HG03378 (cell line): ENCODE results near the gene PCDH17.

Source experiments
- ATAC-seq: cut with Tn5 transposase; IDR thresholded peaks from one replicate; pipeline ENCODE4 v1.9.1; 2021; ENCODE audit warnings: mild to moderate bottlenecking, moderate library complexity; ENCODE audit not compliant: unreplicated experiment

The PCDH17 gene, protein sequence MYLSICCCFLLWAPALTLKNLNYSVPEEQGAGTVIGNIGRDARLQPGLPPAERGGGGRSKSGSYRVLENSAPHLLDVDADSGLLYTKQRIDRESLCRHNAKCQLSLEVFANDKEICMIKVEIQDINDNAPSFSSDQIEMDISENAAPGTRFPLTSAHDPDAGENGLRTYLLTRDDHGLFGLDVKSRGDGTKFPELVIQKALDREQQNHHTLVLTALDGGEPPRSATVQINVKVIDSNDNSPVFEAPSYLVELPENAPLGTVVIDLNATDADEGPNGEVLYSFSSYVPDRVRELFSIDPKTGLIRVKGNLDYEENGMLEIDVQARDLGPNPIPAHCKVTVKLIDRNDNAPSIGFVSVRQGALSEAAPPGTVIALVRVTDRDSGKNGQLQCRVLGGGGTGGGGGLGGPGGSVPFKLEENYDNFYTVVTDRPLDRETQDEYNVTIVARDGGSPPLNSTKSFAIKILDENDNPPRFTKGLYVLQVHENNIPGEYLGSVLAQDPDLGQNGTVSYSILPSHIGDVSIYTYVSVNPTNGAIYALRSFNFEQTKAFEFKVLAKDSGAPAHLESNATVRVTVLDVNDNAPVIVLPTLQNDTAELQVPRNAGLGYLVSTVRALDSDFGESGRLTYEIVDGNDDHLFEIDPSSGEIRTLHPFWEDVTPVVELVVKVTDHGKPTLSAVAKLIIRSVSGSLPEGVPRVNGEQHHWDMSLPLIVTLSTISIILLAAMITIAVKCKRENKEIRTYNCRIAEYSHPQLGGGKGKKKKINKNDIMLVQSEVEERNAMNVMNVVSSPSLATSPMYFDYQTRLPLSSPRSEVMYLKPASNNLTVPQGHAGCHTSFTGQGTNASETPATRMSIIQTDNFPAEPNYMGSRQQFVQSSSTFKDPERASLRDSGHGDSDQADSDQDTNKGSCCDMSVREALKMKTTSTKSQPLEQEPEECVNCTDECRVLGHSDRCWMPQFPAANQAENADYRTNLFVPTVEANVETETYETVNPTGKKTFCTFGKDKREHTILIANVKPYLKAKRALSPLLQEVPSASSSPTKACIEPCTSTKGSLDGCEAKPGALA (N-terminal part only)

GRCh38 chr13:57631596-57632275 lies at the start of gene PCDH17:
TSS of gene PCDH17 (plus strand) at chr13:57631744. CDS start at chr13:57632547, 803 bp downstream.
- no peak for ATAC-seq

GRCh38 chr13:57582032-57582431 lies 49.5 kb upstream of the PCDH17 start:
- ATAC-seq, result no peak

- no peak for ATAC-seq
Measured at GRCh38 chr13:57583529-57583928, 48.0 kb upstream of the PCDH17 start.

- no peak for ATAC-seq
Measured at GRCh38 chr13:57588639-57589038, 42.9 kb upstream of the PCDH17 start.

DNA sequence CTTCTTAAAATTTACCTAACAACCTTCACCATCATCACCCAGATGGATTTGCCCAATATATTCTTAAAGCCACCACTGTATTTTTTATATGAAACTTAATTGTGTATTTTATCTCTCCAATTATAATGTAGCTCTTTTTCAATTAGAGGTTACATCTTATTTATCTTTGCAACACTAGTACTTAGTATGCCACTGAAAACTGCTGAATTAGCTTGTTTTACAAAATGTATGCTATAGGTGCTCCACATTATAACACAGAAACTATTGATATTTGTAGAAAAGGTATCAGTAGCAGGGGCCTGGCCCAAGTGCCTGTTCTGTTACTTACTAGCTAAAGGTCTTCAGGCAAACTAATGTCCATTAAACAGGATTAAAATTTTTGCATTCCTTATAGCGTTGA lies 35.8 kb upstream of the PCDH17 start:
- ATAC-seq, result no peak

DNA sequence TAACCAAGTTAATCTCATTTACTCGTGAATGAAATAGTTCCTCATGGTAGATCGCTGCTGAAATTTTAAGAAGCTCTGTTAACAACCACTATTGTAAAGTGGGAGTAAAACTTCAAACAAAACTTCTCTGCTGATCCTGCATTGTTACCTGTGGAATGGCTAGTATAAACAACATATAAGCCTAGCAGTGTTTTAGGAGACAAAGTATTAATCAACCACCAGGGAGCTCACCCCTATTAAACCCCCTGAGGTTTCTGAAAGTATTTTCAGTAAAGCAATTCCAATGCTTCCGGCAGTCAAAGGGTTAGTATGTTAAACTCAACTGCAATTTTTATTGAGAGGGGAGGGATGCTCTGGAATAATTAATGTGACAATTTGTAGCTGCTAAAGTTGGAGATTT lies 30.0 kb upstream of the PCDH17 start:
- ATAC-seq, result no peak

DNA sequence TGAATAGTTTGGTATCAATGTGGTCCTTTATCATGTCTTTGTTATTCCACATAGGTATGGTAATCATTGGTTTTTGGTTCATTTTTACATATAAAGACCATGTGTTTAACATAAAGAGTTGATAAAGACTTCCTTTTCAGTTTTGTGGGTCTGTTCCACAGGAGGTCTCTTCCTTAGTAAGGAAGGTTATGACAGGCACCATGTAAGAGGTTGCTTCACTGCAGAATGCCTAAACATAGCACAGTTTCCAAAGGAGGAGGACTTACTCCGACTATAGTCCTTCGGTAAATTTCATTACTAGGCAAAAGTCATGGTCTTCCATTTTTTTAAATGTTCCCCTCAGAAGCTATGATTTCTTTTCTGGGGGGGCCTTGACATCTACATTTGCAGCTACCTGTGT lies 27.1 kb upstream of the PCDH17 start:
- ATAC-seq, result no peak

DNA sequence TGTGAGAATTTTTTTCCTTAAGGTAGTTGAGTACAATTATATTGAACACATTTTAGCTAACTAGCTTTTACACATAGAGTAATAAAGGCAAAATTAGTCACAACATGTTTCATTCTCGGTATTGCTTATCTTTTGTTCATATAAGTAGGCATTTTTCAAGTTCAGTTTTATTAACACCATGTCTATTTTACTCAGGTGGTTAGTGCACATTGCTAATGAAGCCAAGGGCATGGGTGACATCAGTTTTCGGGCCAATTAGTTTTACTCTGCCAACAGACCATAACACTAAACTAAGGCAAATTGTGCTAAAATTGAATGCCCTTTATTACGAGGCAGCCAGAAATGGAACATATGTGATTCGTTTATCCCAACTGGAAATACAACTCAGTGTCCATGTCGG lies 19.6 kb upstream of the PCDH17 start:
- ATAC-seq, result no peak

DNA sequence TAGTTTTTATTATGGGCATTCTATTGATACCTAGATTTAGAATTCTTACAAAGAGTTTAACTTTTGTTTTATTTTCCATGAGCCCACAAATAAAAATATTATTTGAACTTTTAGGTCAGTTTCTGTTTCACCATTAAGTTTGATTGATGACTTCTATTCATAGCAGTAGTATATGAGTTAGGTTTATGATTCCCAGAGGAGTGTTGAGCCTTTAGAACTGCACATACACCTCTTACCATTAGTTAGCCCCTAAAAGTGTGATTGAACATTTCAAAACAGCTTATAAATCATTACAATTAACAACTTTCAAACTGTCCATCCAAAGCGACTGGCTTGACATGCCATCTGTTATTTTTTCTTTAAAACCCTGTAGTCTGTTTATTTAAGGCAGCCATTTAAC lies 19.0 kb upstream of the PCDH17 start:
- no peak for ATAC-seq

GRCh38 chr13:57624565-57625435 lies 6.7 kb upstream of the PCDH17 start:
- peak; percentile 64 for ATAC-seq

DNA sequence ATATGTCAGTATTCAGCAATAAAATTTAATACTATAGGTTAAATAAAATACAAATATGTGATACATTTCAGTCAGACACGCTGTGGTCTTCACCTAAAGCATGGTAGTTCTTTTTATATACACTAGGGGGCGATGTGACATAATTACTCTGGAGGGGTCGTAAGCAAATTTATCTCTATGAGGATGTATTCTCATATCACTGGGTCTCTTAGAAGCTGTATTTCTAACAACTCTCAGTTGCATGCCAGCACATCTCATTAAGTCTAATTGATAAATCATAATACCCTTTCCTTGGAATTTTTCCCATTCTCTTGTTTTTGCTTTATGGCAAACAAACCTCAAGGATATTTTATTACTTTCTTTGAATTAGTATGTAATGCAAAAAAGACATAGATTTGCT lies 3.9 kb upstream of the PCDH17 start:
- no peak for ATAC-seq

GRCh38 chr13:57629391-57629804 lies 2.1 kb upstream of the PCDH17 start:
- no peak for ATAC-seq

DNA sequence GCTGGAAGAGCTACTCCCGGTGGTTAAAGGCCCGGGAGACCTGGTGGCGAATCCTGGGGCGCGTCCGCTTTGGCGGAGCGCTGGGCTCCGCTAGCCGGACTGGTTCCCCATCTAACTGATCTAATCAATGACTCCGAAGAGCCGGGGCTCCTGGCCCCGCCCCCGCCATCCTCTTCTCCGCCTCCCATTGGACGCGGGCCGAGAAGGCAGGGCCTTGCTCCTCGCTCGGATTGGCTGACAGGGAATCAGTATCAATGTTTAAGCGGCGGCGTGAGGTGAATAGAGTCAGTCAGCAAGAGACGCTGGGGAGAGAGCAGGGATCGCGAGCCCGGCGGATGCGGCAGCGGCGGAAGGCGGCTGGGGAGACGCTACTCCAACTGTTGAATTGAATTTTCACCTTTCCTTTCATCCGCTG lies 1.7 kb upstream of the PCDH17 start:
- ATAC-seq, result no peak

GRCh38 chr13:57630661-57631595 lies 616 bp upstream of the PCDH17 start:
- no peak for ATAC-seq

- no peak for ATAC-seq
Measured at GRCh38 chr13:57632276-57633140, 964 bp downstream of the PCDH17 start.

DNA sequence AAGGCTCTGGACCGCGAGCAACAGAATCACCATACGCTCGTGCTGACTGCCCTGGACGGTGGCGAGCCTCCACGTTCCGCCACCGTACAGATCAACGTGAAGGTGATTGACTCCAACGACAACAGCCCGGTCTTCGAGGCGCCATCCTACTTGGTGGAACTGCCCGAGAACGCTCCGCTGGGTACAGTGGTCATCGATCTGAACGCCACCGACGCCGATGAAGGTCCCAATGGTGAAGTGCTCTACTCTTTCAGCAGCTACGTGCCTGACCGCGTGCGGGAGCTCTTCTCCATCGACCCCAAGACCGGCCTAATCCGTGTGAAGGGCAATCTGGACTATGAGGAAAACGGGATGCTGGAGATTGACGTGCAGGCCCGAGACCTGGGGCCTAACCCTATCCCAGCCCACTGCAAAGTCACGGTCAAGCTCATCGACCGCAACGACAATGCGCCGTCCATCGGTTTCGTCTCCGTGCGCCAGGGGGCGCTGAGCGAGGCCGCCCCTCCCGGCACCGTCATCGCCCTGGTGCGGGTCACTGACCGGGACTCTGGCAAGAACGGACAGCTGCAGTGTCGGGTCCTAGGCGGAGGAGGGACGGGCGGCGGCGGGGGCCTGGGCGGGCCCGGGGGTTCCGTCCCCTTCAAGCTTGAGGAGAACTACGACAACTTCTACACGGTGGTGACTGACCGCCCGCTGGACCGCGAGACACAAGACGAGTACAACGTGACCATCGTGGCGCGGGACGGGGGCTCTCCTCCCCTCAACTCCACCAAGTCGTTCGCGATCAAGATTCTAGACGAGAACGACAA lies 1.8 kb downstream of the PCDH17 start:
- no peak for ATAC-seq
